ENCODE results near the gene MMP10.

The MMP10 gene

DNA sequence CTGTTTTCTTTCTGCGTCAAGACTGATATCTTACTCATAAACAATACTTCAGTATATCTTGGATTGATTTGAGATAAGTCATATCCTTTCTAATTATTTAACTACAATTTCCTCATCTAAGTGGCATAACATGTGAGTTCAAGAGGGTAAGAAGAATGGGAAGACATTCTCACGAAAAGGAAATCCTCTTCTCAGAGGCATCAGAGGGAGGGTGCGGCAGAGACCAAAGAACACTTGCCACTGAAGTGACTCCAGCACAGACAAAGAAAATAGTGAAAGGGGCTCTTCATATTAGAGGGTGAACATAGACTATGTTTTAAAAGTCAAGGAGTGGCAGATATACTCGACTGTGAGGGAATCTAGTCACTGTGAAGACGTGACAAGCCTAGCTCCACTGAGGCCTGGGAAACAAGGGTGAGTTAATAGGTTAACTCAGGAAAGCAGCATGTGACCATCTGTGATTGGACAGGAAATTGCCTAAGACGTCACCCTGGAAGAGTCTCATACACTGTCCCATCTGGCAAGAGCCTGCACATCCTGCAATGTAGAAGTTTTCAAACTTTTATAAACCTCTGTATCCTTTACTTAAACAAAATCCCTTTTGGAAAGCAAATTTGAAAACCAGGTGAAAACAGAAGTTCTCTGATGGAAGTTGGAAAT, 19.4 kb upstream of the MMP10 start:
- H3K4me3 ChIP-seq (ENCODE audit: low read length), result no peak overlapping the region
- peaks cover 10% of the 10 kb centered on the region for H3K27me3 ChIP-seq (ENCODE audit: control insufficient read depth, insufficient read depth, low read length)
- no peak overlapping the region for H3K4me2 ChIP-seq (ENCODE audit: low read length)
- H3K36me3 ChIP-seq (ENCODE audit: insufficient read depth, low read length), result no peaks in the 10 kb centered on the region
- H3K4me1 ChIP-seq (ENCODE audit: control insufficient read depth, insufficient read depth, low read length), result peaks cover 5% of the 10 kb centered on the region
- no peak overlapping the region for H3K9ac ChIP-seq (ENCODE audit: low read depth, low read length)
- no peaks in the 10 kb centered on the region for H3K9me3 ChIP-seq (replicated peaks; ENCODE audit: low read length)

- Histone ChIP-seq H3K4me3 (ENCODE audit: low read length) (no peak within 1 kb of the TSS), H3K4me1 (ENCODE audit: control insufficient read depth, insufficient read depth, low read length) (peaks cover 5% of the 10 kb centered on the region), H3K4me2 (ENCODE audit: low read length) (no peak within 1 kb of the TSS), H3K9me3 (replicated peaks; ENCODE audit: low read length) (no peaks in the 10 kb centered on the region), H3K9ac (ENCODE audit: low read depth, low read length) (no peak within 1 kb of the TSS), H3K36me3 (ENCODE audit: insufficient read depth, low read length) (no peaks in the 10 kb centered on the region), H3K27me3 (ENCODE audit: control insufficient read depth, insufficient read depth, low read length) (peaks cover 10% of the 10 kb centered on the region)
Measured at GRCh38 chr11:102798012-102798746, 17.8 kb upstream of the MMP10 start, which contains the start of gene MMP1. TSS of gene MMP1 (minus strand) at chr11:102798160. CDS start at chr11:102798092, 68 bp downstream.

- H3K9me3 ChIP-seq (replicated peaks; ENCODE audit: low read length), result no peaks in the 10 kb centered on the region
- peaks cover 12% of the 10 kb centered on the region for H3K27me3 ChIP-seq (ENCODE audit: control insufficient read depth, insufficient read depth, low read length)
- H3K4me1 ChIP-seq (ENCODE audit: control insufficient read depth, insufficient read depth, low read length), result no peaks in the 10 kb centered on the region
- H3K4me3 ChIP-seq (ENCODE audit: low read length), result no peak overlapping the region
- no peaks in the 10 kb centered on the region for H3K36me3 ChIP-seq (ENCODE audit: insufficient read depth, low read length)
- H3K4me2 ChIP-seq (ENCODE audit: low read length), result no peak overlapping the region
- no peak overlapping the region for H3K9ac ChIP-seq (ENCODE audit: low read depth, low read length)
Measured at GRCh38 chr11:102794382-102794781, 14.0 kb upstream of the MMP10 start.

DNA sequence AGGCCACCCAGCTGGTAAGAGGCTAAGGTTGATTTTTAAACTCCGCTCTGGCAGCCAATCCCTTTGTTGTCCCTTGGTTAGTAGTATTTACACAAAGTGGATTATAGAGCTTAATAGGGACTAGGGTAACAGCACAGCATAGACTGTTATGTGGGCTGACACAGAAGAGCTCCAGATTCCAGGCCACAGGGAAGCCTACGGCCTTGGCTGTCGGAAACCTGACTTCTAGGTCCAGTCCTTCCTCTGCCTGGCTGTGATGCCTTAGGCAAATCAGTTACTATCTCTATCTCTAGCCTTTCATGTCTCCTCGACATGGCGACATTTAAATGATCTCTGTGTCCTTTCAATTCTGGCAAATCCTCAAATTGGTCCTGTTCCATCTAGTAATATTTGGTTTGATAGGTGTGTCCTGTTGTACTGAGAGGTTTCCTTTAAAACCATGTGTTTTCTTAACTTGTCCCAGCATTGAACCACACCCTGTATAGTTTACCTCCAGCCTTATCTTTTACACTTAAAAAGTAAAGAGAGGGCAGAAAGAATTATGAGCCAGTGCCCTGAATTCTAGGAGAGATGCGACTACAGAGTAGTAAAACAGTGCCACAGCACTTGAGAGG, 13.4 kb upstream of the MMP10 start:
- H3K4me1 ChIP-seq (ENCODE audit: control insufficient read depth, insufficient read depth, low read length), result no peaks in the 10 kb centered on the region
- peaks cover 16% of the 10 kb centered on the region for H3K27me3 ChIP-seq (ENCODE audit: control insufficient read depth, insufficient read depth, low read length)
- no peak overlapping the region for H3K4me2 ChIP-seq (ENCODE audit: low read length)
- no peak overlapping the region for H3K9ac ChIP-seq (ENCODE audit: low read depth, low read length)
- H3K4me3 ChIP-seq (ENCODE audit: low read length), result no peak overlapping the region
- no peaks in the 10 kb centered on the region for H3K36me3 ChIP-seq (ENCODE audit: insufficient read depth, low read length)
- H3K9me3 ChIP-seq (replicated peaks; ENCODE audit: low read length), result no peaks in the 10 kb centered on the region

GRCh38 chr11:102792604-102793003, 12.2 kb upstream of the MMP10 start:
- Histone ChIP-seq H3K4me2 (ENCODE audit: low read length) (no peak overlapping the region), H3K36me3 (ENCODE audit: insufficient read depth, low read length) (no peaks in the 10 kb centered on the region), H3K4me3 (ENCODE audit: low read length) (no peak overlapping the region), H3K27me3 (ENCODE audit: control insufficient read depth, insufficient read depth, low read length) (peaks cover 20% of the 10 kb centered on the region), H3K4me1 (ENCODE audit: control insufficient read depth, insufficient read depth, low read length) (no peaks in the 10 kb centered on the region), H3K9ac (ENCODE audit: low read depth, low read length) (no peak overlapping the region), H3K9me3 (replicated peaks; ENCODE audit: low read length) (no peaks in the 10 kb centered on the region)

DNA sequence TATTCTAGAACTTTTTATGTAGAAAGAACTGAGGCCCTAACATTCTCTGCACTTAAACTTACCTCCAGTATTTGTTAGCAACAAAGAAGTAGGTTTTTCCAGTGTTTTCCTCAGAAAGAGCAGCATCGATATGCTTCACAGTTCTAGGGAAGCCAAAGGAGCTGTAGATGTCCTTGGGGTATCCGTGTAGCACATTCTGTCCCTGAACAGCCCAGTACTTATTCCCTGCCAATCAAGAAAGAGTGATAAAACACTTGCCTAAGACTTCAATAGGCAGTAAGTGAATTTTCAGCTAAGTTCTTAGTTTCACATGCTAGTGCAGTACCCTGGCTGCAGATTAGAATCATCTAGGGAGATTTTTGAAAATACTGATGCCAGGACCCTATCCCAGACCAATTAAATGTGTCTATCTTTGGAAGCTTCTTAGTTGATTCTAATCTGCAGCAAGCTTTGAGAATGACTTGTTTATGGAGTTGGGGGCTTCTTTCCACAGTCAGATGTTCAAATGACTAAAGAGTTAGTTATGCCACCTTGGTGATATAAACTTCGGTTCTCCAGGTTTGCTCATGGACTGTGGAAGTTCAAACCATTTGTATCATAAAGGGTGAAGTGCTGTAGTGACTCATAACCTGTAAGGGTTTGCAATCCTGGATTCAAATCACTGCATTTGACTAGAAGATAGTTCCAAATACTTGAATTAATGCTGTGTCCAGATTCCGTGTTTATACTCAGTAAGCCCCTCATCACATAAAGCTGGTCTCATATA, 11.0 kb upstream of the MMP10 start:
- Histone ChIP-seq H3K4me1 (ENCODE audit: control insufficient read depth, insufficient read depth, low read length) (no peaks in the 10 kb centered on the region), H3K27me3 (ENCODE audit: control insufficient read depth, insufficient read depth, low read length) (peaks cover 15% of the 10 kb centered on the region), H3K9ac (ENCODE audit: low read depth, low read length) (no peak overlapping the region), H3K36me3 (ENCODE audit: insufficient read depth, low read length) (no peaks in the 10 kb centered on the region), H3K4me2 (ENCODE audit: low read length) (no peak overlapping the region), H3K4me3 (ENCODE audit: low read length) (no peak overlapping the region), H3K9me3 (replicated peaks; ENCODE audit: low read length) (no peaks in the 10 kb centered on the region)

DNA sequence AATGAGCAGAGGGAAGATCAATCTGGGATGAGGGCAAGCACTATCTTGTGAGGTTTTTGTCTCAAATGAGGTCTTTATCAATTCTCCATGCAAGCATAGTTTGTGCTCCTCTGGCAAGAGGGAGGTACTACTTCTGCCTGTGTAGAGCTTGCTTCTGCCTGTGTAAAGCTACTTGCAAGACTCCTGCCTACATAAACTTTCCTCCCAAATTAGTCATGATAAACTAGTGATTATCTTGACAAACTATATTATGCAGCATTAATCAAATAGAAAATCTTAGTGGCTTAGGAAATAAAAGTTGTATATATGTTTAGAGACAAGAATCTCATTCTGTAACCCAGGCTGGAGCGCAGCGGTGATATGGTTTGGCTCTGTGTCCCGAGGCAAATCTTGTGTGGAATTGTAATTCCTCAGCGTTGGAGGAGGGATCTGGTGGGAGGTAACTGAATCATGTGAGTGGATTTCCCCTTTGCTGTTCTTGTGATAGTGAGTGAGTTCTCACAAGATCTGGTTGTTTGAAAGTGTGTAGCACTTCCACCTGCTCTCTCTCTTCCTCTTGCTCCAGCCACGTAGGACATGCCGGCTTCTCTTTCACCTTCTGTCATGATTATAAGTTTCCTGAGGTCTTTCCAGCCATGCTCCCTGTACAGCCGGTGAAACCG, 8.0 kb upstream of the MMP10 start:
- Histone ChIP-seq H3K27me3 (ENCODE audit: control insufficient read depth, insufficient read depth, low read length) (peaks cover 14% of the 10 kb centered on the region), H3K36me3 (ENCODE audit: insufficient read depth, low read length) (no peaks in the 10 kb centered on the region), H3K9ac (ENCODE audit: low read depth, low read length) (no peak overlapping the region), H3K4me2 (ENCODE audit: low read length) (no peak overlapping the region), H3K4me3 (ENCODE audit: low read length) (no peak overlapping the region), H3K9me3 (replicated peaks; ENCODE audit: low read length) (no peaks in the 10 kb centered on the region), H3K4me1 (ENCODE audit: control insufficient read depth, insufficient read depth, low read length) (no peaks in the 10 kb centered on the region)

GRCh38 chr11:102784380-102784779, 4.0 kb upstream of the MMP10 start:
- no peak overlapping the region for H3K9ac ChIP-seq (ENCODE audit: low read depth, low read length)
- H3K4me3 ChIP-seq (ENCODE audit: low read length), result no peak overlapping the region
- no peak overlapping the region for H3K4me2 ChIP-seq (ENCODE audit: low read length)
- no peaks in the 10 kb centered on the region for H3K36me3 ChIP-seq (ENCODE audit: insufficient read depth, low read length)
- H3K4me1 ChIP-seq (ENCODE audit: control insufficient read depth, insufficient read depth, low read length), result no peaks in the 10 kb centered on the region
- H3K9me3 ChIP-seq (replicated peaks; ENCODE audit: low read length), result no peaks in the 10 kb centered on the region
- H3K27me3 ChIP-seq (ENCODE audit: control insufficient read depth, insufficient read depth, low read length), result peaks cover 14% of the 10 kb centered on the region

GRCh38 chr11:102783720-102784119, 3.3 kb upstream of the MMP10 start:
- no peak overlapping the region for H3K4me2 ChIP-seq (ENCODE audit: low read length)
- H3K9ac ChIP-seq (ENCODE audit: low read depth, low read length), result no peak overlapping the region
- no peaks in the 10 kb centered on the region for H3K36me3 ChIP-seq (ENCODE audit: insufficient read depth, low read length)
- H3K4me1 ChIP-seq (ENCODE audit: control insufficient read depth, insufficient read depth, low read length), result no peaks in the 10 kb centered on the region
- H3K9me3 ChIP-seq (replicated peaks; ENCODE audit: low read length), result no peaks in the 10 kb centered on the region
- peaks cover 11% of the 10 kb centered on the region for H3K27me3 ChIP-seq (ENCODE audit: control insufficient read depth, insufficient read depth, low read length)
- H3K4me3 ChIP-seq (ENCODE audit: low read length), result no peak overlapping the region

GRCh38 chr11:102783016-102783415, 2.6 kb upstream of the MMP10 start:
- Histone ChIP-seq H3K9me3 (replicated peaks; ENCODE audit: low read length) (no peaks in the 10 kb centered on the region), H3K9ac (ENCODE audit: low read depth, low read length) (no peak overlapping the region), H3K4me1 (ENCODE audit: control insufficient read depth, insufficient read depth, low read length) (no peaks in the 10 kb centered on the region), H3K4me3 (ENCODE audit: low read length) (no peak overlapping the region), H3K27me3 (ENCODE audit: control insufficient read depth, insufficient read depth, low read length) (peaks cover 8% of the 10 kb centered on the region), H3K4me2 (ENCODE audit: low read length) (no peak overlapping the region), H3K36me3 (ENCODE audit: insufficient read depth, low read length) (no peaks in the 10 kb centered on the region)

DNA sequence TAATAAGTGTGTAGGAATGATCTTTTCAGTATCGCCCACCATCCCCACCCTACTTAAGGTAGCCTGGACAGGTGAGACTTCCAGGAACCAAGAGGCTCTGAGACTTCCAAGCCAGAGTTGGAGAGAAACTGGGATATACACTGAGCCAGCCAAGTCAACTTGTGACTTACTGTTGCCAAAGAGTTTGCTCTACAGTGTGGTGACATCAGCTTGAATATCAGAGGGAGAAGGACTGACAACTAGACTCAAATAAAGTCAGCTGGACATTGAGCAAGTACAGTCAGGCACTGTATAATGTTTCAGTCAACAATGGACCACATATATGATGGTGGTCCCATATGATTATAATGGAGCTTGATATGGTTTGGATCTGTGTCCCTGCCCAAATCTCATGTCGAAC, 1.2 kb upstream of the MMP10 start:
- Histone ChIP-seq H3K4me2 (ENCODE audit: low read length) (no peak overlapping the region), H3K4me3 (ENCODE audit: low read length) (no peak overlapping the region), H3K4me1 (ENCODE audit: control insufficient read depth, insufficient read depth, low read length) (no peaks in the 10 kb centered on the region), H3K9me3 (replicated peaks; ENCODE audit: low read length) (no peaks in the 10 kb centered on the region), H3K9ac (ENCODE audit: low read depth, low read length) (no peak overlapping the region), H3K27me3 (ENCODE audit: control insufficient read depth, insufficient read depth, low read length) (peaks cover 6% of the 10 kb centered on the region), H3K36me3 (ENCODE audit: insufficient read depth, low read length) (no peaks in the 10 kb centered on the region)
